GM20000 (cell line): ENCODE results near the gene B3GALNT1.

Experiments used
- DNase-seq: peaks from one replicate; pipeline ENCODE4 v3.0.0; 2012; ENCODE audit warnings: low spot score
- CTCF ChIP-seq: IDR thresholded peaks from 2 replicates; pipeline ENCODE4 v1.5.1; 2012; ENCODE audit warnings: mild to moderate bottlenecking, control low read depth; ENCODE audit errors: extremely low read depth, missing control alignments

Gene B3GALNT1, protein sequence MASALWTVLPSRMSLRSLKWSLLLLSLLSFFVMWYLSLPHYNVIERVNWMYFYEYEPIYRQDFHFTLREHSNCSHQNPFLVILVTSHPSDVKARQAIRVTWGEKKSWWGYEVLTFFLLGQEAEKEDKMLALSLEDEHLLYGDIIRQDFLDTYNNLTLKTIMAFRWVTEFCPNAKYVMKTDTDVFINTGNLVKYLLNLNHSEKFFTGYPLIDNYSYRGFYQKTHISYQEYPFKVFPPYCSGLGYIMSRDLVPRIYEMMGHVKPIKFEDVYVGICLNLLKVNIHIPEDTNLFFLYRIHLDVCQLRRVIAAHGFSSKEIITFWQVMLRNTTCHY

DNA sequence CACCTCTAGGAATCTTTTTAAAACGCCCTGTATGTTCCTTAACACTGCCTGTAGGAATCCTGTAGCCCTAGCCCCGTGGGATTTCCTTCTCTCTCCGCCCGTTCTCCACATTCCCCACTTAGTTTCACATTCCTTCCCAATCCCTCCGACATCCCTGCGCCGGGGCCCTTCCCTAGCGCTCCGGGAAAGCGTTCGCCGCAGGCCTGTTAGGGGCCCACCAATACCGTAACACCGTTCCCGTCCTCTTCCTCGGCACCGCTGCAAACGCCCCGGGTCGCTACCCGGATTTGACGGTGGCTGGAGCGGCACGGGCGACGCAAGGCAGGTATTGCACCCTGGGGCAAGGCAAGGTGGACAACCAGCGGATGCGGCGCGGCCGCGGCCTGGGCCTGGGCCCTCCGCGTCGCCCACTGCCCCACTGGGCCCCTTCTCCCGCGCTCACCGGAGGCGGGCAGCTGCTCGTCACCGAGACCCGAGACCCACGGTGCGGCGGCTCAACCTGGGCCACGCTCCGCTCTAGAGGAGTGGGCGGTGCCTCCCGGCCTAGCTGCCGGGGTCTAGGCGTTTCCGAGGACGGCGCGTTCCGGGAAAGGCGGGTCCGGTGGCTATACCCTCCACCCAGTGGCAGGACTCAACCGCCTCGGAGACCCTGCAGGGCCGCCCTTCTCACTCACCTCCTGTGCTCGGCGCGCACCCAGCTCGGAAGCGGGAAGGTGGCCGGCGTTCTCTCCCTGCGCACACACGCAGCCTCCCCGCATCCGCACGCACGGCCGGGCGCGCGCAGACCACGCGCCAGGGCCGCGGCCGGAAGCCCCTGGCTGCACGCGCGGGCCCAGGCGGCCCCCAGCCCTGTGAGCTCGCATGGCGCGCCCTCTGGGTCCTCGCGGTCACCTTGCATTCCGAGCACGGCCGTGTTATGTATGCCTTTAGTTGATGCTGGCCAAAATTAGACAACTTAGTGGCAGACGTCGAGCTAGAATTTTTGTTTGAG, at the start of gene B3GALNT1:
B3GALNT1 (minus strand) TSS at position 789 of the 991 bp plus-strand sequence. CDS start 18,595 bp downstream, outside the sequence.
- DNase-seq, result peak; percentile 70
- no peak for TF ChIP-seq CTCF

DNA sequence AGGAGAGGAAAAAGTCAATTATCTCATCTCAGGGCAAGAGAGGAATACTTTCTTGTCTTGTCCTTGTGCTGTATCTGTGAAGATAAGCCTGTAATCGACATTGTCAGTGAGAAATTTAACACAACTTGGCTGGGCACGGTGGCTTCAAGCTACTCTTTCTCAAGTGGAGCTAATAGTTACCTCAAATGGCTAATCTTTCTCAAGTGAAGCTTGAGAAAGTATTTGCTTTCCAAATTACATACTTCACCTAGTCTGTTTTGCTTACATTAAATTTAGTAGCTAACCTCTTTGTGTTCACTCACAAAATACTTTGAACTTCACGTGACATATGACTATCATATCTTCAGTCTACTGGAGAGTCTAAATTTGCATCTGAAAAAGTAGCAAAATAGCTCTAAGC, 48.3 kb upstream of the B3GALNT1 start:
- TF ChIP-seq CTCF, result no peak
- no peak for DNase-seq

- no peak for TF ChIP-seq CTCF
- no peak for DNase-seq
Measured at GRCh38 chr3:161150001-161150525, 44.9 kb upstream of the B3GALNT1 start.

DNA sequence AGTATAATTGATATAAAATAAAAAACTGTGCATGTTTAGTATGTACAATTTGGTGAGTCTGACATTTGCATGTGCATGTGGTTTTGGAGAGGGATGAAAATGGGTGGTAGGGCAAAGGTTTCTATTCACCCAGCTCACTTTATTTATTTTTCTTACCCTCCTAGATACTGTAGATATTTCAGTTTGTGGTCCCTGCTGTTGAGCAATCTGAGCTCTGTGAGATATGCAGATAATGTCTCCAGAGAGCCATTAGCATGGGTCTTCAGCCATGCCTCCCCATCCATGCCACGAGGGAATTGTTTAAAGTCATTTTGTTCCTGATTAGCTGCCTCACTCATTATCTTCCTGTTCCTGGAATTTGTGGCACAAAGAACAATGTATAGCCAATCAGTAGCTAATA, 44.4 kb upstream of the B3GALNT1 start:
- TF ChIP-seq CTCF, result no peak
- DNase-seq, result no peak

GRCh38 chr3:161148832-161149475, 43.8 kb upstream of the B3GALNT1 start:
- DNase-seq, result no peak
- TF ChIP-seq CTCF, result no peak

DNA sequence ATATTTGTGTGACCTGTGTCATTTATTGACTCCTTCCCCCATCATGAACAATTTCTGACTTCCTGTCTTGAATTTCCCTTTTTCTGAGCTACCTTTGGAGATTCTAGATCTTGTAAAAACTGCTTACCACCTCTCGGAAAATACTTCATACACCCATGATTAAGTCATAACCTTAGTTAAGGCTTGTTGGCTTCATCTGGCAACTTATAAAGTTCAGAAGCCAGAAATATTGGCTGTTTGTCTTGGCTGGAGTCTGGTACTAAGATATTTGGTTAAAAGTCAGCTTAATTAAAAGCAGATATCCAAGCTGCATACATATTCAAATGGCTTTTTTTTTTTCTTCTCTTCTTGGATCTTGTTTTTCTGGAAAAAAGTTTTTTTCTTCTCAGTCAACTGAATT, 37.3 kb upstream of the B3GALNT1 start:
- no peak for TF ChIP-seq CTCF

More for the DNA sequence above, 37.3 kb upstream of the B3GALNT1 start:
- DNase-seq, result no peak
